22Rv1 (cell line): ENCODE data around the gene CYFIP2.

Experiments
- ZFX ChIP-seq: fragments of 450-650 bp; IDR thresholded peaks from 2 replicates; pipeline ENCODE4 v1.6.1; 2017; ENCODE audit warnings: antibody characterized with exemption, borderline replicate concordance
- TF ChIP-seq, protein P1 (sequence below): fragments of 450-650 bp; IDR thresholded peaks from 2 replicates; pipeline ENCODE4 v1.5.1; 2017; ENCODE audit warnings: mild to moderate bottlenecking

DNA sequence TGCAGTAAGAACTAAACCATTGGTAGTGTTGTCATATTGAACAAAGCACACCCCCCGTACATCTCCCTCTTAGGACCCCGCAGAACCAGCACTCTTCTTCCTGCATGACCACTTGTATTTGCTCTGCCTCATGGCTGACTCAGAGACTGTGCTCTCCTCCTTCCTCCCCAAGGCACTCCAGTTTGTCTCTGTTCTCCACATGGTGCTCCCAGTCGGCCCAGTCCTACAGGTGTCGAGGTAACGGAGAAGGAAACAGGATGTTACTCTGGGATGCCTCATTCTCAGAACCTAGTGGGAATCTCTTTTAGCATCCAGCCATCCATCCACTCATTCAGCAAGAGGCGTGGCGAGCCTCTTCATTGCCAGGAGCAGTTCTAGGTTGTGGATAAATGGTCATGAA is 97.1 kb downstream of the CYFIP2 start:
- TF ChIP-seq, protein P1, sequence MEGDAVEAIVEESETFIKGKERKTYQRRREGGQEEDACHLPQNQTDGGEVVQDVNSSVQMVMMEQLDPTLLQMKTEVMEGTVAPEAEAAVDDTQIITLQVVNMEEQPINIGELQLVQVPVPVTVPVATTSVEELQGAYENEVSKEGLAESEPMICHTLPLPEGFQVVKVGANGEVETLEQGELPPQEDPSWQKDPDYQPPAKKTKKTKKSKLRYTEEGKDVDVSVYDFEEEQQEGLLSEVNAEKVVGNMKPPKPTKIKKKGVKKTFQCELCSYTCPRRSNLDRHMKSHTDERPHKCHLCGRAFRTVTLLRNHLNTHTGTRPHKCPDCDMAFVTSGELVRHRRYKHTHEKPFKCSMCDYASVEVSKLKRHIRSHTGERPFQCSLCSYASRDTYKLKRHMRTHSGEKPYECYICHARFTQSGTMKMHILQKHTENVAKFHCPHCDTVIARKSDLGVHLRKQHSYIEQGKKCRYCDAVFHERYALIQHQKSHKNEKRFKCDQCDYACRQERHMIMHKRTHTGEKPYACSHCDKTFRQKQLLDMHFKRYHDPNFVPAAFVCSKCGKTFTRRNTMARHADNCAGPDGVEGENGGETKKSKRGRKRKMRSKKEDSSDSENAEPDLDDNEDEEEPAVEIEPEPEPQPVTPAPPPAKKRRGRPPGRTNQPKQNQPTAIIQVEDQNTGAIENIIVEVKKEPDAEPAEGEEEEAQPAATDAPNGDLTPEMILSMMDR, result no peak
- TF ChIP-seq ZFX, result no peak
